DND-41 (cell line): Measurements from ENCODE around the gene C5orf52.
"Not testable (repeated sequence)": the region's sequence is repeated elsewhere in the genome, so short reads cannot be mapped to it uniquely, and the experiment has no call there.

ENCODE experiments used
- ATAC-seq: fragments of 200-7000 bp; cut with Tn5 transposase; 3 replicates; pipeline ENCODE4 v1.9.1; 2021; ENCODE audit warnings: low read depth; ENCODE audit not compliant: insufficient read depth
- DNase-seq: peaks from one replicate; pipeline ENCODE4 v3.0.0-alpha.2; 2020
- H2AFZ ChIP-seq: 2 replicates; pipeline ENCODE4 v1.6.0; 2012; ENCODE audit warnings: low read depth, low read length
- H3K27ac ChIP-seq: 2 replicates; pipeline ENCODE4 v1.5.1; 2012; ENCODE audit warnings: low read length, inconsistent platforms
- H3K27me3 ChIP-seq: fragments of 200-600 bp; sonication (generic); 2 replicates; pipeline ENCODE4 v1.6.0; 2012; ENCODE audit warnings: low read length, mild to moderate bottlenecking, inconsistent platforms; ENCODE audit not compliant: insufficient read depth, poor library complexity
- H3K36me3 ChIP-seq: 2 replicates; pipeline ENCODE4 v1.5.1; 2012; ENCODE audit warnings: low read length, inconsistent platforms; ENCODE audit not compliant: insufficient read depth
- H3K4me1 ChIP-seq: 2 replicates; pipeline ENCODE4 v1.5.1; 2012; ENCODE audit warnings: mild to moderate bottlenecking, low read length; ENCODE audit not compliant: insufficient read depth
- H3K4me2 ChIP-seq: 2 replicates; pipeline ENCODE4 v1.6.0; 2012; ENCODE audit warnings: mild to moderate bottlenecking, moderate library complexity, low read length, inconsistent platforms; ENCODE audit not compliant: insufficient read depth
- H3K4me3 ChIP-seq, 2 experiments: fragments of 200-600 bp in 1 of 2; shearing (Covaris generic) in 1 of 2; 2 replicates each; pipeline ENCODE4 v1.5.1; 2012 to 2016; ENCODE audit warnings: inconsistent platforms in 2 of 2, low read length in 2 of 2, mild to moderate bottlenecking in 2 of 2, low read depth in 1 of 2, moderate library complexity in 1 of 2
- H3K79me2 ChIP-seq: 2 replicates; pipeline ENCODE4 v1.6.0; 2012; ENCODE audit warnings: low read length, inconsistent platforms; ENCODE audit not compliant: insufficient read depth
- H3K9ac ChIP-seq: 2 replicates; pipeline ENCODE4 v1.6.0; 2012; ENCODE audit warnings: low read depth, mild to moderate bottlenecking, inconsistent platforms, low read length, moderate library complexity
- H3K9me3 ChIP-seq: 2 replicates; pipeline ENCODE4 v1.5.1; 2012; ENCODE audit warnings: low read length, moderate library complexity, mild to moderate bottlenecking, inconsistent platforms; ENCODE audit not compliant: insufficient read depth, severe bottlenecking
- H4K20me1 ChIP-seq: 2 replicates; pipeline ENCODE4 v1.6.0; 2012; ENCODE audit warnings: low read length; ENCODE audit not compliant: insufficient read depth
- CTCF ChIP-seq: IDR thresholded peaks from 2 replicates; pipeline ENCODE4 v1.5.1; 2012; ENCODE audit warnings: borderline replicate concordance, low read length, moderate library complexity, mild to moderate bottlenecking; ENCODE audit not compliant: poor library complexity, severe bottlenecking; ENCODE audit errors: extremely low read depth
- EZH2 ChIP-seq: IDR thresholded peaks from 3 replicates; pipeline ENCODE4 v1.6.1; 2012; ENCODE audit warnings: borderline replicate concordance, low read depth, mild to moderate bottlenecking, moderate library complexity, low read length, inconsistent platforms; ENCODE audit not compliant: severe bottlenecking

The C5orf52 gene

GRCh38 chr5:157690690-157691433, 19.5 kb downstream of the C5orf52 start:
- no peaks in the 10 kb centered on the region for H3K79me2 ChIP-seq
- no peak overlapping the region for H3K27ac ChIP-seq
- DNase-seq (no peak), ATAC-seq (no peak)
- no peak for TF ChIP-seq CTCF
- TF ChIP-seq EZH2: no peak
- H2AFZ ChIP-seq: no peak overlapping the region
- H3K27me3 ChIP-seq: no peaks in the 10 kb centered on the region
- no peak overlapping the region for H3K4me2 ChIP-seq
- H3K4me1 ChIP-seq: no peaks in the 10 kb centered on the region
- no peaks in the 10 kb centered on the region for H4K20me1 ChIP-seq
- no peaks in the 10 kb centered on the region for H3K9me3 ChIP-seq
- no peak overlapping the region for H3K4me3 ChIP-seq
- H3K9ac ChIP-seq: no peak overlapping the region
- H3K36me3 ChIP-seq: no peaks in the 10 kb centered on the region

- not testable (repeated sequence) for H3K27me3 ChIP-seq, ATAC-seq, H3K4me3 ChIP-seq, H3K9ac ChIP-seq, H3K4me2 ChIP-seq, H2AFZ ChIP-seq, H3K4me1 ChIP-seq, H3K27ac ChIP-seq, H3K36me3 ChIP-seq, H4K20me1 ChIP-seq, H3K79me2 ChIP-seq, DNase-seq
- peaks cover 11% of the 10 kb centered on the region for H3K9me3 ChIP-seq
These were observed 22.5 kb downstream of the C5orf52 start for GRCh38 chr5:157693816-157694215.

- H4K20me1 ChIP-seq, H3K4me1 ChIP-seq, H3K4me3 ChIP-seq, H2AFZ ChIP-seq, DNase-seq, H3K27ac ChIP-seq, ATAC-seq, H3K27me3 ChIP-seq, H3K79me2 ChIP-seq, H3K9ac ChIP-seq, H3K36me3 ChIP-seq, H3K4me2 ChIP-seq: not testable (repeated sequence)
- peaks cover 20% of the 10 kb centered on the region for H3K9me3 ChIP-seq
These were observed 24.8 kb downstream of the C5orf52 start for GRCh38 chr5:157696154-157696553.

DNA sequence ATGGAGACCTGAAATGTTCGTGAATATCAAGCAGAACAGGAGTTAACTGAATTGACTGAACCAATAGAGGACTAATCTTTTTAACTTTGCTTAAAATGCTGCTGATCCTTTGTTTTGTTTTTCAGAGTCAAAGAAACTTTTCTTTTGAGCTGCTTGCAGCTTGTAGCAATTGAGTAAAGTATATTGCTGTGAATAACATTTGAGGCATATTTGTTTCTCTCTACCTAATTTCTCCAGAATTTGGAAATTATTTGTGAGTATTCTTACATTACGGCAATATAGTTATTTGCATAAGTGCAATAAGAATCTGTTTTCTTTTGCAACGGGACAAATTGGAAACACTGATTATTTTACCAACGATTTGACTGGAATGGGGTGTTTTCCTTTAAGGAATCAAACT, 27.3 kb downstream of the C5orf52 start:
- H3K79me2 ChIP-seq, H3K27ac ChIP-seq, DNase-seq, H3K9ac ChIP-seq, H3K4me2 ChIP-seq, H3K27me3 ChIP-seq, H4K20me1 ChIP-seq, H3K36me3 ChIP-seq, H2AFZ ChIP-seq, ATAC-seq, H3K4me3 ChIP-seq, H3K4me1 ChIP-seq: not testable (repeated sequence)
- peaks cover 20% of the 10 kb centered on the region for H3K9me3 ChIP-seq

DNA sequence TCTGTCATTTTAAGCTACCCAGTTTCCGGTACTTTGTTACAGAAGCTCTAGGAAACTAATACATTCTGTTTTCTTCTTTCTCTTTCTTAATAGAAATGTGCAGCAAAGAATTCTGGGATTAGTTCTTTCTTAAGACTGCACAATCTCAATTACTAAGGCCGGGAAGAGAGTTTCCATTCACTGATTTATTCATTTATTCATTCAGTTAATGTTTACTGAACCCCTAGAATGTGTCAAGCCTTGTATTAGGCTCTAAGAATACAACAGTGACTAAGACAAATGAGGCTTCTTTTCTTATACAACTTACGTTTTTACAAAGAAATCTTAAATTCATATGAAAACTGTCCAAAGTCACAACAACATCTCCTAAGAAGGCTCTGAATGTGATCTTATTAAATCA, 32.4 kb downstream of the C5orf52 start:
- TF ChIP-seq EZH2: no peak
- TF ChIP-seq CTCF: no peak
- Histone ChIP-seq H3K4me3 (no peak overlapping the region), H3K9ac (no peak overlapping the region), H3K36me3 (no peaks in the 10 kb centered on the region), H3K4me1 (no peaks in the 10 kb centered on the region), H3K27me3 (no peaks in the 10 kb centered on the region), H2AFZ (no peak overlapping the region), H3K27ac (no peak overlapping the region), H3K79me2 (no peaks in the 10 kb centered on the region), H3K4me2 (no peak overlapping the region), H4K20me1 (no peaks in the 10 kb centered on the region), H3K9me3 (peaks cover 10% of the 10 kb centered on the region)
- ATAC-seq: no peak
- DNase-seq: no peak
